ENCODE data around the gene PRR33. TPM values are rescaled to one million over a fixed set of nuclear protein-coding genes. Genes with fewer than 3 reads are reported as not detected.

Gene PRR33
- total and polyA plus RNA-seq, 7 donors: 0.13 TPM; not detected in 6

GRCh38 chr11:1853376-1854131 is 38.1 kb downstream of the PRR33 start:
- WGBS, 2 donors: 66 to 75% methylated on average over 19 of the region's 19 CpGs
- Histone ChIP-seq H3K4me1 (no peaks in the 10 kb centered on the region), H3K9me3 (no peaks in the 10 kb centered on the region), H3K27me3 (no peaks in the 10 kb centered on the region), H3K4me3 (peak overlapping the region in 1 of 4 donors; percentile 18), H3K36me3 (no peaks in the 10 kb centered on the region), H3K27ac (no peak overlapping the region)
- DNase-seq: no peak
- no peak for TF ChIP-seq EP300 (IDR thresholded peaks at IDR 0.05)
- no peak for TF ChIP-seq POLR2AphosphoS5 (IDR thresholded peaks at IDR 0.05)
- no peak for TF ChIP-seq CTCF (IDR thresholded peaks at IDR 0.05)
- no peak for TF ChIP-seq POLR2A (IDR thresholded peaks at IDR 0.05)
- intact Hi-C loops (cut with DNase I): no loop called here

GRCh38 chr11:1852877-1853276 is 38.8 kb downstream of the PRR33 start, which contains the start of gene LSP1:
TSS of gene LSP1 (plus strand) at chr11:1853084. CDS start at chr11:1853145, 61 bp downstream.
- Histone ChIP-seq H3K36me3 (no peaks in the 10 kb centered on the region), H3K4me3 (peak within 1 kb of the TSS in 1 of 4 donors; percentile 18), H3K27ac (no peak within 1 kb of the TSS), H3K4me1 (no peaks in the 10 kb centered on the region), H3K27me3 (no peaks in the 10 kb centered on the region), H3K9me3 (no peaks in the 10 kb centered on the region)
- intact Hi-C loops (cut with DNase I): no loop called here
- TF ChIP-seq POLR2AphosphoS5 (IDR thresholded peaks at IDR 0.05) (no peak), EP300 (IDR thresholded peaks at IDR 0.05) (no peak), CTCF (IDR thresholded peaks at IDR 0.05) (no peak), POLR2A (IDR thresholded peaks at IDR 0.05) (no peak)
- 41 to 67% methylated on average over 18 of the region's 18 CpGs for WGBS, 2 donors
- DNase-seq: no peak

- 71 to 79% methylated on average over 25 of the region's 25 CpGs for whole genome bisulfite sequencing, 2 donors
These were observed 39.3 kb downstream of the PRR33 start for GRCh38 chr11:1852271-1852876.

GRCh38 chr11:1851468-1852180 is 40.1 kb downstream of the PRR33 start:
- no peaks in the 10 kb centered on the region for H3K27me3 ChIP-seq
- H3K36me3 ChIP-seq: no peaks in the 10 kb centered on the region
- no peak overlapping the region for H3K27ac ChIP-seq
- H3K4me3 ChIP-seq: no peak overlapping the region
- intact Hi-C loops (cut with DNase I): no loop called here
- DNase-seq: no peak
- H3K9me3 ChIP-seq: no peaks in the 10 kb centered on the region
- no peaks in the 10 kb centered on the region for H3K4me1 ChIP-seq
- TF ChIP-seq POLR2AphosphoS5 (IDR thresholded peaks at IDR 0.05) (no peak), EP300 (IDR thresholded peaks at IDR 0.05) (no peak), CTCF (IDR thresholded peaks at IDR 0.05) (no peak), POLR2A (IDR thresholded peaks at IDR 0.05) (no peak)
- 76 to 87% methylated on average over 21 of the region's 21 CpGs for WGBS, 2 donors

More at GRCh38 chr11:1852271-1852876, 39.3 kb downstream of the PRR33 start:
- Histone ChIP-seq H3K27ac (no peak overlapping the region), H3K27me3 (no peaks in the 10 kb centered on the region), H3K9me3 (no peaks in the 10 kb centered on the region), H3K36me3 (no peaks in the 10 kb centered on the region), H3K4me1 (no peaks in the 10 kb centered on the region), H3K4me3 (no peak overlapping the region)
- TF ChIP-seq EP300 (IDR thresholded peaks at IDR 0.05) (no peak), CTCF (IDR thresholded peaks at IDR 0.05) (no peak), POLR2AphosphoS5 (IDR thresholded peaks at IDR 0.05) (no peak), POLR2A (IDR thresholded peaks at IDR 0.05) (no peak)
- intact Hi-C loops (cut with DNase I): no loop called here
- no peak for DNase-seq

Measured in sigmoid colon (tissue), 7 donors.